H9 (cell line): ENCODE data around the gene TRAK1. TPM values are rescaled to one million over a fixed set of nuclear protein-coding genes. Genes with fewer than 3 reads are reported as not detected.

ENCODE experiments used
- DNase-seq: peaks from one replicate; pipeline ENCODE4 v3.0.0-alpha.2; 2017
- H2AFZ ChIP-seq: one replicate; pipeline ENCODE4 v1.6.1; 2013; ENCODE audit warnings: mild to moderate bottlenecking, low read length, control low read depth, moderate library complexity
- H2AK5ac ChIP-seq: 2 replicates; pipeline ENCODE4 v1.6.1; 2013; ENCODE audit warnings: low read length, control low read depth, mixed read lengths; ENCODE audit not compliant: insufficient read length
- H2BK120ac ChIP-seq: one replicate; pipeline ENCODE4 v1.6.1; 2013; ENCODE audit warnings: low read depth, mild to moderate bottlenecking, low read length, control low read depth, inconsistent platforms; ENCODE audit not compliant: poor library complexity, severe bottlenecking
- H2BK12ac ChIP-seq: 2 replicates; pipeline ENCODE4 v1.6.1; 2013; ENCODE audit warnings: low read length, control low read depth, mixed read lengths, low read depth; ENCODE audit not compliant: insufficient read length
- H2BK15ac ChIP-seq: 2 replicates; pipeline ENCODE4 v1.6.1; 2013; ENCODE audit warnings: low read depth, low read length, control low read depth
- H2BK20ac ChIP-seq: one replicate; pipeline ENCODE4 v1.6.1; 2013; ENCODE audit warnings: low read depth, mild to moderate bottlenecking, low read length, control low read depth, inconsistent platforms; ENCODE audit not compliant: poor library complexity, severe bottlenecking
- H2BK5ac ChIP-seq: 2 replicates; pipeline ENCODE4 v1.6.1; 2013; ENCODE audit warnings: low read length, control low read depth, mixed read lengths; ENCODE audit not compliant: insufficient read length
- H3K14ac ChIP-seq: 2 replicates; pipeline ENCODE4 v1.6.1; 2013; ENCODE audit warnings: low read length, control low read depth; ENCODE audit not compliant: insufficient read depth
- H3K18ac ChIP-seq: 2 replicates; pipeline ENCODE4 v1.6.1; 2013; ENCODE audit warnings: low read depth, mild to moderate bottlenecking, mixed read lengths, low read length, control low read depth; ENCODE audit not compliant: insufficient read length
- H3K23ac ChIP-seq: 2 replicates; pipeline ENCODE4 v1.6.1; 2013; ENCODE audit warnings: low read length, control low read depth, mixed read lengths, low read depth; ENCODE audit not compliant: insufficient read length
- H3K23me2 ChIP-seq: 2 replicates; pipeline ENCODE4 v1.6.1; 2013; ENCODE audit warnings: low read depth, mild to moderate bottlenecking, mixed read lengths, low read length, control low read depth; ENCODE audit not compliant: insufficient read length, poor library complexity, severe bottlenecking
- H3K27ac ChIP-seq: 2 replicates; pipeline ENCODE4 v1.5.1; 2013; ENCODE audit warnings: low read length, control low read depth, mixed read lengths, low read depth; ENCODE audit not compliant: insufficient read length
- H3K27me3 ChIP-seq: 2 replicates; pipeline ENCODE4 v1.6.1; 2013; ENCODE audit warnings: low read length, control low read depth, inconsistent platforms; ENCODE audit not compliant: insufficient read depth
- H3K4ac ChIP-seq: 2 replicates; pipeline ENCODE4 v1.6.1; 2013; ENCODE audit warnings: low read depth, mild to moderate bottlenecking, control low read depth, inconsistent platforms, low read length, moderate library complexity
- H3K4me1 ChIP-seq: 2 replicates; pipeline ENCODE4 v1.6.1; 2013; ENCODE audit warnings: low read length, control low read depth, inconsistent platforms; ENCODE audit not compliant: insufficient read depth
- H3K4me2 ChIP-seq: 2 replicates; pipeline ENCODE4 v1.6.1; 2013; ENCODE audit warnings: low read length, control low read depth, mixed read lengths; ENCODE audit not compliant: insufficient read length, insufficient read depth
- H3K56ac ChIP-seq: 2 replicates; pipeline ENCODE4 v1.6.1; 2013; ENCODE audit warnings: low read depth, mild to moderate bottlenecking, mixed read lengths, low read length, control low read depth; ENCODE audit not compliant: insufficient read length
- H3K79me1 ChIP-seq: 2 replicates; pipeline ENCODE4 v1.6.1; 2013; ENCODE audit warnings: low read depth, mild to moderate bottlenecking, moderate library complexity, low read length, control low read depth, inconsistent platforms; ENCODE audit not compliant: insufficient read depth, poor library complexity, severe bottlenecking
- H3K79me2 ChIP-seq: 2 replicates; pipeline ENCODE4 v1.6.1; 2013; ENCODE audit warnings: low read length, control low read depth, inconsistent platforms; ENCODE audit not compliant: insufficient read depth
- H3K9ac ChIP-seq: 2 replicates; pipeline ENCODE4 v1.6.1; 2013; ENCODE audit warnings: low read length, control low read depth, mixed read lengths; ENCODE audit not compliant: insufficient read length; ENCODE audit errors: extremely low read depth
- H3K9me3 ChIP-seq: one replicate; pipeline ENCODE4 v1.6.1; 2013; ENCODE audit warnings: low read depth, low read length, inconsistent platforms; ENCODE audit not compliant: control insufficient read depth
- H3T11ph ChIP-seq: one replicate; pipeline ENCODE4 v1.6.1; 2013; ENCODE audit warnings: mild to moderate bottlenecking, low read length, control low read depth, inconsistent platforms
- H4K20me1 ChIP-seq: one replicate; pipeline ENCODE4 v1.6.1; 2013; ENCODE audit not compliant: control insufficient read depth, insufficient read length, insufficient read depth
- H4K5ac ChIP-seq: 2 replicates; pipeline ENCODE4 v1.6.1; 2013; ENCODE audit warnings: low read depth, mild to moderate bottlenecking, mixed read lengths, low read length, control low read depth; ENCODE audit not compliant: insufficient read length
- H4K8ac ChIP-seq: replicated peaks from 2 replicates; pipeline ENCODE4 v1.6.1; 2013; ENCODE audit warnings: low read length, control low read depth, mixed read lengths, low read depth; ENCODE audit not compliant: insufficient read length
- H4K91ac ChIP-seq: 2 replicates; pipeline ENCODE4 v1.6.1; 2013; ENCODE audit warnings: low read depth, mild to moderate bottlenecking, moderate library complexity, mixed read lengths, low read length, control low read depth; ENCODE audit not compliant: insufficient read length
- H3K27ac Mint-ChIP-seq, 3 experiments: 2 replicates in 2 of 3; 3 replicates in 1 of 3; pipeline ENCODE4 v1.8.0; 2020 to 2021; ENCODE audit warnings: mixed read lengths in 3 of 3, mild to moderate bottlenecking in 1 of 3, moderate library complexity in 1 of 3
- H3K27me3 Mint-ChIP-seq: 2 replicates; pipeline ENCODE4 v1.8.0; 2021; ENCODE audit warnings: low read depth, mild to moderate bottlenecking, moderate library complexity, mixed read lengths
- H3K36me3 Mint-ChIP-seq, 3 experiments: 2 replicates in 2 of 3; 3 replicates in 1 of 3; pipeline ENCODE4 v1.8.0; 2020 to 2021; ENCODE audit warnings: low read depth in 3 of 3, mixed read lengths in 3 of 3; ENCODE audit not compliant: insufficient read depth in 1 of 3
- H3K4me1 Mint-ChIP-seq, 2 experiments: 2 replicates each; pipeline ENCODE4 v1.8.0; 2020; ENCODE audit warnings: mixed read lengths in 2 of 2
- H3K4me3 Mint-ChIP-seq, 2 experiments: 2 replicates in 1 of 2; 3 replicates in 1 of 2; pipeline ENCODE4 v1.8.0; 2020 to 2021; ENCODE audit warnings: mild to moderate bottlenecking in 2 of 2, mixed read lengths in 2 of 2, moderate library complexity in 1 of 2
- H3K9me3 Mint-ChIP-seq, 2 experiments: 2 replicates in 1 of 2; 3 replicates in 1 of 2; pipeline ENCODE4 v1.8.0; 2020; ENCODE audit warnings: mild to moderate bottlenecking in 2 of 2, mixed read lengths in 2 of 2, moderate library complexity in 1 of 2
- CTCF ChIP-seq: fragments of 200-600 bp; sonication (generic); conservative IDR thresholded peaks from 3 replicates; pipeline ENCODE4 v1.8.0; 2021; ENCODE audit warnings: antibody characterized with exemption, mild to moderate bottlenecking
- WGBS: extraction: QIAGEN DNeasy Blood & Tissue Kit; methylation state at CpG from one replicate; pipeline ENCODE4 v1.1.7; 2013; ENCODE audit warnings: missing lambda C conversion rate, low lambda C conversion rate, mixed read lengths; ENCODE audit not compliant: insufficient read length; ENCODE audit errors: extremely low coverage; 5-methylcytosine and 5-hydroxymethylcytosine counted together
- total RNA-seq: library from RNA; stranded (reverse); gene quantifications from 2 replicates; pipeline ENCODE4 v1.2.1, GENCODE V29; 2021

TRAK1 gene
- total RNA-seq, 1 experiment from 2014 or later = 34.2 TPM

GRCh38 chr3:42043099-42043813 lies 47.9 kb upstream of the TRAK1 start:
- H4K20me1 ChIP-seq = no peaks in the 10 kb centered on the region
- Mint-ChIP-seq H3K27ac (peak overlapping the region; percentile 95 to 99 (median 98)), H3K4me3 (peak overlapping the region; percentile 42 to 78), H3K27me3 (no peaks in the 10 kb centered on the region), H3K4me1 (peaks cover 45 to 55% of the 10 kb centered on the region in 2 experiments), H3K36me3 (no peaks in the 10 kb centered on the region), H3K9me3 (0 out of 5 replicates have a peak, but pooled peaks cover 0 to 3% of the 10 kb centered on the region in 2 experiments)
- no peaks in the 10 kb centered on the region for H3K27me3 ChIP-seq
- no peak overlapping the region; the same call in 1 of the 2 replicates for H3K4ac ChIP-seq
- H3K18ac ChIP-seq = peak overlapping the region; percentile 64
- H4K5ac ChIP-seq = no peak overlapping the region
- no peak overlapping the region for H3T11ph ChIP-seq
- H3K23me2 ChIP-seq = peaks cover 6% of the 10 kb centered on the region
- H3K23ac ChIP-seq = no peak overlapping the region
- TF ChIP-seq CTCF = no peak
- no peak overlapping the region for H2BK12ac ChIP-seq
- WGBS = no CpG with 5 or more reads among the region's 9 CpGs
- peak overlapping the region; percentile 54 for H3K4me2 ChIP-seq
- H3K79me1 ChIP-seq = no peaks in the 10 kb centered on the region
- peak; percentile 92 for DNase-seq
- peak overlapping the region; percentile 80; the same call in 1 of the 2 replicates for H3K14ac ChIP-seq
- H3K79me2 ChIP-seq = peaks cover 2% of the 10 kb centered on the region; the same call in 1 of the 2 replicates
- H3K27ac ChIP-seq = peak overlapping the region; percentile 70
- H2BK15ac ChIP-seq = no peak overlapping the region
- no peak overlapping the region for H2BK5ac ChIP-seq
- no peak overlapping the region for H4K8ac ChIP-seq
- peaks cover 9% of the 10 kb centered on the region; the same call in 1 of the 2 replicates for H3K4me1 ChIP-seq
- no peak overlapping the region for H2AK5ac ChIP-seq
- no peaks in the 10 kb centered on the region for H3K9me3 ChIP-seq
- H2AFZ ChIP-seq = no peak overlapping the region
- peak overlapping the region; percentile 41 for H3K9ac ChIP-seq
- H2BK120ac ChIP-seq = no peak overlapping the region
- H3K56ac ChIP-seq = no peak overlapping the region
- H4K91ac ChIP-seq = no peak overlapping the region
- no peak overlapping the region for H2BK20ac ChIP-seq
